ENCODE data around the gene ADAMTS2. TPM values are rescaled to one million over a fixed set of nuclear protein-coding genes. Genes with fewer than 3 reads are reported as not detected.

Gene ADAMTS2
- total and polyA plus RNA-seq, 12 donors, result 4.3 to 70.3 (median 22.4) TPM

DNA sequence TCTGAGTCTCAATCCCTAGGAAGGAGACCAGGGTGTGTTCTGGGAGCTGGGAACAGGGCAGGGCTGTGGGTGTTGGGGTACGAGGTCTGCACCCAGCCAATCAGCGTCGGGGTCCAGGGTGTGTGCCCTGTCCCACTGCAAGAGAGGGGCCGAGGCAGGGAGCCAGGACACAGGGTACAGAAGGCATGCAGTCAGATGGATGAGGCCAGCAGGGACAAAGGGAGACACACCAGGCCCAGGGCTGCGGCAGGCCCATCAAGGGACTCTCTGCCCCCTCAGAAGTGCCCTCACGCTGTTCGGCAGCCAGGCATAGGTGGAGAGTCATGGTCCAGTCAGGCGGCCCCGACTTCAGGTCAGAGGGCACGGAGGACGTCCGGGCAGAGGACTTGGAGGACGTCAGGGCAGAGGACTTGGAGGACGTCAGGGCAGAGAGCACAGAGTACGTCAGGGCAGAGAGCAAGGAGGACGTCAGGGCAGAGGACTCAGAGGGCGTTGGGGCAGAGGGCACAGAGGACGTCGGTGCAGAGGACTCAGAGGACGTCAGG is 28.8 kb upstream of the ADAMTS2 start:
- intact Hi-C loops (cut with DNase I), result no loop called here
- no peaks in the 10 kb centered on the region for H3K36me3 ChIP-seq (replicated peaks in 1 of 2)
- H3K9me3 ChIP-seq (replicated peaks in 1 of 3), result no peaks in the 10 kb centered on the region
- H3K27me3 ChIP-seq, result no peaks in the 10 kb centered on the region
- DNase-seq, result peak in 1 of 7 donors; percentile 2
- no peaks in the 10 kb centered on the region for H3K4me1 ChIP-seq (replicated peaks in 1 of 2)
- no peak for TF ChIP-seq POLR2A (IDR thresholded peaks at IDR 0.05)
- TF ChIP-seq, protein P1, sequence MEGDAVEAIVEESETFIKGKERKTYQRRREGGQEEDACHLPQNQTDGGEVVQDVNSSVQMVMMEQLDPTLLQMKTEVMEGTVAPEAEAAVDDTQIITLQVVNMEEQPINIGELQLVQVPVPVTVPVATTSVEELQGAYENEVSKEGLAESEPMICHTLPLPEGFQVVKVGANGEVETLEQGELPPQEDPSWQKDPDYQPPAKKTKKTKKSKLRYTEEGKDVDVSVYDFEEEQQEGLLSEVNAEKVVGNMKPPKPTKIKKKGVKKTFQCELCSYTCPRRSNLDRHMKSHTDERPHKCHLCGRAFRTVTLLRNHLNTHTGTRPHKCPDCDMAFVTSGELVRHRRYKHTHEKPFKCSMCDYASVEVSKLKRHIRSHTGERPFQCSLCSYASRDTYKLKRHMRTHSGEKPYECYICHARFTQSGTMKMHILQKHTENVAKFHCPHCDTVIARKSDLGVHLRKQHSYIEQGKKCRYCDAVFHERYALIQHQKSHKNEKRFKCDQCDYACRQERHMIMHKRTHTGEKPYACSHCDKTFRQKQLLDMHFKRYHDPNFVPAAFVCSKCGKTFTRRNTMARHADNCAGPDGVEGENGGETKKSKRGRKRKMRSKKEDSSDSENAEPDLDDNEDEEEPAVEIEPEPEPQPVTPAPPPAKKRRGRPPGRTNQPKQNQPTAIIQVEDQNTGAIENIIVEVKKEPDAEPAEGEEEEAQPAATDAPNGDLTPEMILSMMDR (IDR thresholded peaks at IDR 0.05), result no peak
- no peak overlapping the region for H3K4me3 ChIP-seq
- no peak overlapping the region for H3K27ac ChIP-seq
- WGBS, 4 donors, result 76 to 85% (median 80%) methylated on average over 18 to 20 of the region's 20 CpGs

- no peaks in the 10 kb centered on the region for H3K36me3 ChIP-seq (replicated peaks in 1 of 2)
- H3K4me3 ChIP-seq, result no peak overlapping the region
- H3K4me1 ChIP-seq (replicated peaks in 1 of 2), result no peaks in the 10 kb centered on the region
- 82 to 85% (median 83%) methylated on average over 24 to 26 of the region's 26 CpGs for WGBS, 4 donors
- H3K27ac ChIP-seq, result no peak overlapping the region
- H3K27me3 ChIP-seq, result no peaks in the 10 kb centered on the region
- intact Hi-C loops (cut with DNase I), result no loop called here
- DNase-seq, result peak in 1 of 7 donors; percentile 15
- no peak for TF ChIP-seq POLR2A (IDR thresholded peaks at IDR 0.05)
- TF ChIP-seq, protein P1 (IDR thresholded peaks at IDR 0.05), result no peak
- no peaks in the 10 kb centered on the region for H3K9me3 ChIP-seq (replicated peaks in 1 of 3)
Measured at GRCh38 chr5:179373101-179373934, 28.1 kb upstream of the ADAMTS2 start.

DNA sequence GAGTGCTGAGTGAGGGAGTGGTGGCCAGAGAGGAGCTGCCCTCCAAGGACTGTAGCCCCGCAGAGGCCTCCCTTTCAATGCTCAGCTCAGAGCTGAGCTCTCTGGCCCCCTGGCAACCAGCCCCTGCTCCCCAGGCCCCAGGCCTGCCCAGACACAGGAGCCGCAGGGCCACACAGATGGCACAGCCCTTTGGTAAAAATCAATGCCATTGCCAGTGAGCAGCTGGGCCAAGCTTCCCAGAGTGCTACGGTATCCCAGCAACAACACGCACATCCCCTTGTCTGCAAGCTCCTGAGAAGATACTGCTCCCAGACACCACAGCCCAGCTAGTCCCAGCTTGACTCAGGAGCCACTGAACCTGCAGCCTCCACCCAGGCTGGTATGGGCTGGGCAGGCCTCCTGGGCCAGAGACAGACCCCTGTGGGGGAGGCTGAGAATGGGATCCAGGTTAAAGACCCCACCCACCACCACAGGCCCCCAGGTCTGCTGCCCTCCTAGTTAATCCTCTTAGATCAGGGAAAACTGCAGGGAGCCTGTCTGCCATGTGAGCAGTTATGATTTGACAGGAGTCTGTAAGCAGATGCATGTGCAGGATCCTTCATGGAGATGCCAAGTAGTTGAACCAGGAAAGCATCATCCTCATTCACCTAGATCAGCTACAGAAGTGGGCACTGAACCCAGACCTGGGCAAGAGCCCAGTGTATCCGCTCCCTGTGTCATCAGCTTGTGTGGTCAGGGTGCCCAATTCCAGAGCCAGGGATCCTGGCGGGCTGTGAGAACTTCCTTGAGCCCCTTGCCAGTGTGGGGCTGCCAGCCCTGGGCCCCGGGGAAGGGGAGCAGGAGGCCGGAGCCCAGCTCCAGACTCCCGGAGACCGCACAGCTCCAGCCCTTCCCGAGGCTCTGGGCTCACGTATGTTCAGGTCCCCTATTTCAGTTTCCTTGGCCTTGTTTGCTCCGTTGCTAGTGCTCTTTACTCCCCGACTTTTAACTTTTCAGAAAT is 26.7 kb upstream of the ADAMTS2 start:
- WGBS, 4 donors, result 82 to 92% (median 87%) methylated on average over 4 to 14 of the region's 14 CpGs
- H3K9me3 ChIP-seq (replicated peaks in 1 of 3), result no peaks in the 10 kb centered on the region
- H3K4me3 ChIP-seq, result no peak overlapping the region
- no peak for TF ChIP-seq POLR2A (IDR thresholded peaks at IDR 0.05)
- TF ChIP-seq, protein P1 (IDR thresholded peaks at IDR 0.05), result no peak
- H3K27me3 ChIP-seq, result no peaks in the 10 kb centered on the region
- no peak overlapping the region for H3K27ac ChIP-seq
- intact Hi-C loops (cut with DNase I), result no loop called here
- H3K4me1 ChIP-seq (replicated peaks in 1 of 2), result no peaks in the 10 kb centered on the region
- no peaks in the 10 kb centered on the region for H3K36me3 ChIP-seq (replicated peaks in 1 of 2)
- DNase-seq, result peak in 3 of 7 donors; percentile 2 to 63 (median 15)

DNA sequence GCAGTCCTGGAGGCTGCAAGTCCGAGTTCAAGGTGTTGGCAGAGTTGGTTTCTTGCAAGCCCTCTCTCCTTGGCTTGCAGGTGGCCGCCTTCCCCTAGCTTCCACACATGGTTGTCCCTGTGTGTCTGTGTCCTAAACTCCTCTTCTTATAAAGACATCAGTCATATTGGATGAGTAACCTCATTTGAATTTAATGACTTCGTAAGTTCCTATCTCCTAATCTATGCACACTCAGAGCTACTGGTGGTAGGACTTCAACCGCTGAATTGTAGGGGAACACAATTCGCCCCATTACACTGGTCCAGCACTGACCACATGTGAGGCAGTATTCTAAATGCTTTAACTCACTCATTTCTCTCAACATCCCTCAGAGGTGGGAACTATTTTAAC is 25.9 kb upstream of the ADAMTS2 start:
- Histone ChIP-seq H3K27ac (no peak overlapping the region), H3K9me3 (replicated peaks in 1 of 3) (no peaks in the 10 kb centered on the region), H3K4me1 (replicated peaks in 1 of 2) (no peaks in the 10 kb centered on the region), H3K4me3 (no peak overlapping the region), H3K27me3 (no peaks in the 10 kb centered on the region), H3K36me3 (replicated peaks in 1 of 2) (no peaks in the 10 kb centered on the region)
- no peak for DNase-seq
- TF ChIP-seq, protein P1 (IDR thresholded peaks at IDR 0.05), result no peak
- TF ChIP-seq POLR2A (IDR thresholded peaks at IDR 0.05), result no peak
- intact Hi-C loops (cut with DNase I), result no loop called here
- 65 to 80% (median 76%) methylated on average over 5 of the region's 5 CpGs for WGBS, 4 donors
